Activated CD4-positive, CD25-positive, alpha-beta regulatory T cell treated with anti-CD3 and anti-CD28 coated beads, Interleukin-2, amount 50 U/mL, for 24 hours (primary cell): Measurements from ENCODE around the gene UTP3.
"Not testable (repeated sequence)": the region's sequence is repeated elsewhere in the genome, so short reads cannot be mapped to it uniquely, and the experiment has no call there.

Experiments used
- ATAC-seq, 2 donors: fragments of 150-1000 bp; cut with Tn5 transposase; one replicate each; pipeline ENCODE4 v1.10.0; 2021; ENCODE audit warnings: mild to moderate bottlenecking in 1 of 2, moderate library complexity in 1 of 2

UTP3 gene, protein sequence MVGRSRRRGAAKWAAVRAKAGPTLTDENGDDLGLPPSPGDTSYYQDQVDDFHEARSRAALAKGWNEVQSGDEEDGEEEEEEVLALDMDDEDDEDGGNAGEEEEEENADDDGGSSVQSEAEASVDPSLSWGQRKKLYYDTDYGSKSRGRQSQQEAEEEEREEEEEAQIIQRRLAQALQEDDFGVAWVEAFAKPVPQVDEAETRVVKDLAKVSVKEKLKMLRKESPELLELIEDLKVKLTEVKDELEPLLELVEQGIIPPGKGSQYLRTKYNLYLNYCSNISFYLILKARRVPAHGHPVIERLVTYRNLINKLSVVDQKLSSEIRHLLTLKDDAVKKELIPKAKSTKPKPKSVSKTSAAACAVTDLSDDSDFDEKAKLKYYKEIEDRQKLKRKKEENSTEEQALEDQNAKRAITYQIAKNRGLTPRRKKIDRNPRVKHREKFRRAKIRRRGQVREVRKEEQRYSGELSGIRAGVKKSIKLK

GRCh38 chr4:70687821-70688794 is at the start of gene UTP3:
Gene UTP3 (plus strand): TSS chr4:70688532. CDS start chr4:70688678, 146 bp downstream.
- peak; percentile 92 to 93 for ATAC-seq

- peak in 1 of 2 donors; percentile 36 for ATAC-seq
Measured at GRCh38 chr4:70640192-70640591, 48.1 kb upstream of the UTP3 start.

DNA sequence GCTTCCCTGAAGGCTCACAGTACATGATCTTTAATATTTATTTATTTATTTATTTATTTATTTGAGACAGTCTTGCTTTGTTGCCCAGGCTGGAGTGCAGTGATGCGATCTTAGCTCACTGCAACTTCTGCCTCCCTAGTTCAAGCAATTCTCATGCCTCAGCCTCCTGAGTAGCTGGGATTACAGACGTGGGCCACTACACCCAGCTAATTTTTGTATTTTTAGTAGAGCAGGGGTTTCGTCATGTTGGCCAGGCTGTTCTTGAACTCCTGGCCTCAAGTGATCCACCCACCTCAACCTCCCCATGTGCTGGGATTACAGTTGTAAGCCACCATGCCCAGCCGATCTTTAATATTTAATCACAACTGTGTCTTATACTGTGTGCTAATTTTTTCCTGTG is 37.6 kb upstream of the UTP3 start:
- ATAC-seq: not testable (repeated sequence)

DNA sequence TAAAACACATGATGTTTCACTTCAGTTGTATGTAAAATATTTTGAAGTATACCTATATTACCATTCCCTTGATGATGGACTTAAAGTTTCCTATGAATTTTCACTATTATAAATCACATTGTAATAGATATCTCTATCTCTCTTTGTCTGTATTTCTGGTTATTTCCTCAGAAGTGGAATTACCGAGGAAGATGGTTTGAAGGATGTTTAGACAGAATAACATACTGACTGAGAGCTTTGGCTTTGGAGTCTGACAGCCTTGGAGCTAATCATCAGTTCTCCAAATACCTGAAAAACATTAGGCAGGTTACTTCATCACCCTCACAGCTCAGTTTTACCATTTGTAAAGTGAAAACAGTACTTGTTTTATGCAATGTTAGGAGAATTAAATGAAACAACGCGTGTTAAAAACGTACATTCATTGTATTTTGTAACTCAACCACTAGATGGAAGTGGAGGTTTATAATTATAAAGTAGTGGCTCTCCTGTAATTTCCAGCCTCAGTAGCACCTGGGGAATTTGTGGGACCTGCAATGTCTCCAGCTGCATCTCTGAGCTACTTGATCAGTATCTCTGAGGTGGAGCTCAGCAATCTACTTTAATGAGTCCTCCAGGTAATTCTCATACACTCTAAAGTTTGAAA is 36.3 kb upstream of the UTP3 start:
- ATAC-seq: no peak

DNA sequence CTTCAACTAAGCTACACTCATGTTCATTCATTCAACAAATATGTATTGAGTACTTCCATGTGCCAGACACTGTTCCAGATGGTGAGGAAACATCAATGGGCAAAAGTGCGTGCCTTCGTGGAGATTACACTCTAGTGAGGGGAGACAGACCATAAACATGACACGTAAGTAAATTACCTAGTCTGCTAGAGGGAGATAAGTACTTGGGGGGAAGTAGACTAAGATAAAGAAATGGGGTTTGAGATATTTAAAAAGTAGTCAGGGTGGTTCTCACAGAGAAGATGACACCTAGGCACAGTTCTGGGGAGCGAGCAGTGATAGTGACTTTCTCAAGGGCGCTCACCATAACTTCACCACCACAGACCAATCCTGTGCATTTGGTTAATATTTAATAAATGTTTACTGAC is 33.7 kb upstream of the UTP3 start:
- ATAC-seq: no peak

DNA sequence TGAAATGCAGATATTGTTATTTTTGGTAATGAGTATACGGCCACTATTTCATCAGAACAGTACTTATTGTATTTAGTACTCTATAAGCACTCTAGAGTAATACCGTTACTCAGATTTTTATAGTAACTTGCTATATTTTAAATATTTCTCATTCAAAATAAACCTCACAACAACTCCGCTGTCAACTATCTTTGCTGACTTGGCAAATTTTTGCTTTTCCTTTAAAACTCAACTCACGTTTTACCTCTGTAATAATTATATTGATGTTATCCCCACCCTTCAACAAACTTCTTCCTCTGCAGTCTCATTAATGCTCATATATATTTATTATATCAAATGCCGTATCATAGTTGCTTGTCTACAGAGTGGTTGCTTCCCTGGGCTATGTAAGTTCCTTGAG is 31.0 kb upstream of the UTP3 start:
- no peak for ATAC-seq

DNA sequence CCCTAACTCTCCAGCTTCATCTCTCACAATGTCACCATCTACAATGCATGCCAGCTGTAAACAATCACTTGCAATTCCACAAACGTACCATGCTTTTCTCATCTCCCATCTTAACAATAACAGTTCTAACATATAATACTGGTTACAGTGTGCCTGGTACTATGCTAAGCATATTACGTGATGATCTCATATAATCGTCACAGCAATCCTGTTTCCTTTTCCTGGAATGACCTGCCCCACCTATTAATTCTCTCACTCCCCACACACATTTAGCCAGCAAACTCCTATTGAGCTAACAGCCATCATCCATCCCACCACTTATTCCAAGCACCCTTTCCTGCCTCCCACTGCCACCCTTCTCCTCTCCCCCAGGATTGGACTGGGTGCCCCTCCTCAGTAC is 29.9 kb upstream of the UTP3 start:
- no peak for ATAC-seq

DNA sequence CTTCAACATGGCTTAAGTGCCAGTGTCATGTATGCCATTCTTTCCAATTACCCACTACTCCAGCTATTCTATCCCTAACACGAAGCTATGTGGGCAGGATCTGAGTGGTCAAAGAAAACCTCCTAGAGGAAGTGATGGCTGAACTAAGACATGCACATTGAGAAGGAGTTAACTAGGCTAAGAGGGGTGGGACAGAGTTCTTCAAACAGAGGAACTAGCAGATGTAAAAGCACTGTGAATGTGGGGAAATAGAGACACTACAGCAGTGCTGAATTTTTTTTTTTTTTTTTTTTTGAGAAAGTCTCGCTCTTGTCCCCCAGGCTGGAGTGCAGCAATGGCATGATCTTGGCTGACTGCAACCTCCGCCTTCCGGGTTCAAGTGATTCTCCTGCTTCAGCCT is 28.2 kb upstream of the UTP3 start:
- no peak for ATAC-seq

DNA sequence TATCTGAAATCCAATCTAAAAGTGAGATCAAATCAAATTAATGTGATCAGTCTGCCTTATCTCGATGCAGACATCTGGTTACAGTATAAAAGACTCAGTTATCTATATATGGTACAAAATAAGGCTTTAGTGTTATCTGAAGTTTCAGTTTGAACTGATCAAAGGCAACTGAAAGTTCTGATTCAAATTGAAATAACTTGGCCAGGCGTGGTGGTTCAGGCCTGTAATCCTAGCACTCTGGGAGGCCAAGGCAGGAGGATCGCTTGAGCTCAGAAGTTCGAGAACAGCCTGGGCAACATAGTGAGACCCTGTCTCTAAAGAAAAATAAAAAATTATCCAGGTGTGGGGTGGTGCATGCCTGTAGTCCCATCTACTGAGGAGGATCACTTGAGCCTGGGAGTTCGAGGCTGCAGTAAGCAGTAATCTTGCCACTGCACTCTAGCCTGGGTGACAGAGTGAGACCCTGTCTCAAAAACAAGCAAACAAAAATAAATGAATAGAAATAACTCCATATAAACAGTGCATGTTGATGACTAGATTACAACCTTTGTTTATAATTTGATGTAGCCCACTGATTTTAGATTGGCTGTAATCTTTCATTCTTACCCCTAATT is 26.9 kb upstream of the UTP3 start:
- ATAC-seq: peak; percentile 41 to 55

- ATAC-seq: no peak
Measured at GRCh38 chr4:70666369-70666768, 22.0 kb upstream of the UTP3 start, which contains the start of gene JCHAIN. Gene JCHAIN (minus strand): TSS chr4:70666508. CDS start chr4:70666490, 18 bp downstream.

DNA sequence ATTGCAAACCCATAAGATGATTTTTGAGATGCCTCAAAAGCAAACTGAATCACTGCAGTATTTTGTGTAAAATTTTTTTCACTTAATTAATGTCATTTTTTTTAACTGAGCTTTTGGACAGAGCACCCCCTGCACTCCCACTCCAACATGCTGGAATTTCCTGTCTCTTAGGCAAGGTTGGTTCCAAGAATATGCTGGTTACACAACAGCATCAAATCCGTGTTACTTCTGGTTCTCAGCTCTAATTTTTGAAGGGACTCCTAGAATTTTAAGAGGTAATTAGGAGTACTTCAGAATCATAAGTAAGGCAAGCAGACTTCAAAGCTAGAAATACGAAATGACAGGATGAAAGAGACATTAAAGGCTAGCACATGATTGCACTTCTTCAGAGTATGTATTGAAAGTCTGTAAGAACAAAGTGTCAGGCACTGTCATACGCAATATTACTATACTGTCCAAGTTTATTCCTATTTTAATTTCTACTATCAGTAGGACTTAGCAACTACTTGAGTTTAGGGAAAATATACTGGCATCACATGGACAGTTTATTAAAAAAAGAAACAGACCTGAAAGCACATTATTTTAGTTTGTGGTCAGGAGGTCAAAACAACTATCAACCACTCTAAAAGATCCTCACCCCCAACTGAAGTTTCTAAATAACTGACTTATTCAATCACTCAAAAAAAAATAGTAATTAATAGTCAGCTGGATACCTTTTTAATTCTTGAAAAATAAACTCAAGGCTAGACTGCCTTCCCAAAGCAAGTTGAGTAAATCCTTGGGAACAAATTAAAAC is 20.4 kb upstream of the UTP3 start:
- no peak for ATAC-seq

DNA sequence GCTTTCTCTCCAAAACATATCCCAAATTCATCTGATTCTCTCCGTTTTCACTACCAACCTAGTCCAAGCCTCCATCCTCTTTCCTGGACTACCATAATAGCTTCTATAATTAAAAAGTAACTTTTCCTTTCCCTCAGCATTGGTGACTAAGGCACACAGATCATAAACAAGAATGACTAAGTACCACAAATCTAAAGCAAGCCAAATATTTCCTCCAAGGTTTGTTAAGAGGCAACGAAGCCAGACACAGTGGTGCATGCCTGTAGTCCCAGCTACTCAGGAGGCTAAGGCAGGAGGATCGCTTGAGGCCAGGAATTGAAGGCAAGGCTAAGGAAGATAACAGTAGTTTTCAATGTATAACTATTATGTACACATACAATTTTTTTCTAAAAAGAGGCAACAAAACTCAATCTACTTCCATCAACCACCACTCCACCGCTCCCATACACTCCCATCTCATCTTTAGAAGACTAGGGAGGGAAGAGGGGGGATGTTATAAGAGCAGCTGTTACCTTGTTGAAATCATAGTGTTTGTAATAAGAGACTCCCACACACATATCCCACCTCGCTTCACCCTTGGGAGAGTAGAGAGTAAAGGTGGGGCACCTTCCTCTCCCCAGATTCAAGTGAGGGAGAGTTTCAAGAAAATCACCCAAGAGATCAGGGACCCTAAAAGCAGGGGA is 17.9 kb upstream of the UTP3 start:
- ATAC-seq: no peak

DNA sequence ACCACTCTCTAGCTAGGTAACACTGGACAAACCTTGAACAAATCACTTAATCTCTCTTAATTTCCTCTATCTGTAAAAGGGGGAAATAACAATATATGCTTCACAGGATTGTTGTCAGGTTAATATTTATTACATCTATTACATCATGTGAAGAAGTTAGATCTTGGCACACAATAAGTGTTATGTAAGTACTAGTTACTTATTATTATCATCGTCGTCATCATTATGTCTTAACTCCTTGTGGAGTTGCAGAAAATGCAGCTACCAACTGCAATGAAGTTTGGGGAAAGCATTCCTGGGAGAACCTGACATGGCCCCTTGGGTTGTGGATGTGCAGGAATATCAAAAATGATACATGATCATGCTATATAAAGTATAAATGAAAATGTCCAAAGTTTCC is 17.2 kb upstream of the UTP3 start:
- no peak for ATAC-seq

DNA sequence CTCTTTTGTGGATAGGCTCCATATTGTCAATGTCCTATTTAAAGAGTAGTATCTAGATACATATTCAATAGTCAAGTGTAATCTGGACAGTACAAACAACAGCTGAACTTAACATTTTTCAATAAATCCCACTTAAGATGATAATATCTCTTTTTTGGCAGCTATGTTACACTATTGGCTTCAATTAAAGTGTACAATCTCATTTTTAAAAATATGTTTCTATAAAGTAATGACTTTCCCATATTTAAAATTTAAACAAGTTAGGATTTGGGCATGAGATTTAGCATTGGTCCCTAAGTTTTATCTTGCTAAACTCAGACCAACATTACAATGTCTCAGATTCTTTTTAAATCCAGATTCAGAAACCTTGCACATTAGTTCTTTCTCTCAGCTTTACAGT is 14.1 kb upstream of the UTP3 start:
- ATAC-seq: no peak

- ATAC-seq: no peak
Measured at GRCh38 chr4:70674731-70675130, 13.6 kb upstream of the UTP3 start.

- no peak for ATAC-seq
Measured at GRCh38 chr4:70676554-70677090, 11.7 kb upstream of the UTP3 start.

DNA sequence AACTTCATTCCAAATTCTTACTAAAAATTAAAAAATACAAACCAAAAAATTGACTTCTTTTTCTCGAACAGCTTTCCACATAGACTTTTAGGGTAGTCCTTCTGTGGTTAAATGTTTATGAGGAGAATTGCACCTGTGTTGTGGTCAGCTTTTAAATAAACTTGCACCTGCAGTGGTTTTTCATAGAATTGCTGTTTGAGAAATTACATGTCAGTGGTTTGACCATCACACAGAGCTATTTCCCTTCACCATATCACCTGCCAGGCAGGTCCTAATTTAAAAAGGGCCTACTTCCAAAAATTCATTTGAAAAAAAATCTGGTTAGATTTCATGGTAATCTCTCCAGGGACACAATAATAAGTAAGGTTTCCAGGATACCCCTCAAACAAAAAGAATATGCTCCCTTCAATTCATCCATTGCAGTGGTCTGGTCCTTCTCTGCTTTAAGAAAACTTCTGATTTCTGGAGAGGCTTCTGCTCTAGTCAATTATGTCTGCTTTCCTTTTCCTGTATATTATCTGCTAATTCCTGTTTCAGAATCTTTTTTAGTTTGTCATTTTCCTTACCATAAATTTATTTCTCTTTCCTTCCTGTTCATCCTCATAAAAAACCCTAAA is 9.8 kb upstream of the UTP3 start:
- ATAC-seq: no peak

DNA sequence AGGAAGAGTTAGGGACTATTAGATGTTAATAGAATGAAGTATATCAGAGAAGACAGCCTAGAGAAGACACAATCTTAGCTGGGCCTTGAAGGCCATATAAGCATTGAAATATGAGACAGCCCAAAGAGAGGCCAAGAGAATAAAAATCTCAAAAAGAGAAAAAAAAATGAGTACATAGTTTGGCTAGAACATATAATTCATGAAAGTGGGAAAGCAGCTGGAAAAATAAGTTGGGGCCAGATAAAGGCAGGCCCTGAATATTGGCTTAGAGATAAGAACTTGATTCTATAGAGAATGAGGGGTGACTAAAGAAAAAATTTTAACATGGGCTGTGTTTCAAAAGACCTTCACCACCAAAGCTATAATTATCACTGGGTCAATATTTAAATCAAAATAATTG is 7.4 kb upstream of the UTP3 start:
- no peak for ATAC-seq

DNA sequence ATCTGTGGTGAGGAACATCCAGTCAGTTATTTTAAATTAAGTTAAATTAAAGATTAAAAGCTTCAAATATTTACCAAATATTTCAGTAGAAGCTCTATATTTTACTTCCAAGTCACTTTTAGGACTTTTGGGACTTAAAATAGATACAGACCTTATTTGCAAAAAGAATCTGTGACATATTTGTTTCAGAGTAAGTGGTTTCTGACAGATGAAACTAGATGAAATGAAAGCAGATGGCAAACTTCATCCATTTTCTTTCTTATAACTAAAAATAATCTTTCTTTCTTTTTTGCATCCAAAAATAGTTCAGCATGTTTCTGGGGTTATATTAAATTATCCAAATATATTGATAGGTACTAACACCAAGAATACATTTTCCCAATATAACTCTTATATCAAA is 6.6 kb upstream of the UTP3 start:
- ATAC-seq: no peak

DNA sequence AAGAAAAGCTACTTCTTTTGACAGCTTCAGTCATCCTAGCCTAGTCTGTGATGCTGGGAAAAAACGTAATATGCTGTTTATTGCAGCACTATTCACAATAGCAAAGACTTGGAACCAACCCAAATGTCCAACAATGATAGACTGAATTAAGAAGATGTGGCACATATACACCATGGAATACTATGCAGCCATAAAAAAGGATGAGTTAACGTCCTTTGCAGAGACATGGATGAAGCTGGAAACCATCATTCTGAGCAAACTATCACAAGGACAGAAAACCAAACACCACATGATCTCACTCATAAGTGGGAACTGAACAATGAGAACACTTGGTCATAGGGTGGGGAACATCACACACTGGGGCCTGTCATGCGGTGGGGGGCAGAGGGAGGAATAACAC is 6.2 kb upstream of the UTP3 start:
- not testable (repeated sequence) for ATAC-seq
